GM18861 (cell line): ENCODE results near the gene TTC39A.
"Not testable (repeated sequence)": the region's sequence is repeated elsewhere in the genome, so short reads cannot be mapped to it uniquely, and the experiment has no call there.

Experiments
- ATAC-seq: cut with Tn5 transposase; IDR thresholded peaks from one replicate; pipeline ENCODE4 v1.9.1; 2021; ENCODE audit not compliant: unreplicated experiment

Gene TTC39A

GRCh38 chr1:51268634-51269033 lies 61.7 kb downstream of the TTC39A start:
- peak; percentile 13 for ATAC-seq

DNA sequence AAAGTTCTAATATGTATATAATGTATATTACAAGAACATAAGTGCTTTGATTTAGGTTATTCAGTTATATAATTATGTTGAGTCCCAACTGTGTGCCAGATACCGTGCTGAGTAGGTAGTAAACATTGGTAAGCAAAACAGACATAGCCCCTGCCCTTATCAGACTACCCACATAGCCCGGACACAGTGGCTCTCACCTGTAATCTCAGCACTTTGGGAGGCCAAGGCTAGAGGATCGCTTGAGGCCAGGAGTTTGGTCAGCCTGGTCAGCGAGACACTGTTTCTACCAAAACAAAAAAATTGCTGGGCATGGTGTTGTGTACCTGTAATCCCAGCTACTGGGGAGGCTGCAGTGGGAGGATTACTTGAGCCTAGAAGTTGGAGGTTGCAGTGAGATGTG lies 63.6 kb downstream of the TTC39A start:
- no peak for ATAC-seq

- ATAC-seq: no peak
Observed at GRCh38 chr1:51266181-51266580, 64.2 kb downstream of the TTC39A start.

DNA sequence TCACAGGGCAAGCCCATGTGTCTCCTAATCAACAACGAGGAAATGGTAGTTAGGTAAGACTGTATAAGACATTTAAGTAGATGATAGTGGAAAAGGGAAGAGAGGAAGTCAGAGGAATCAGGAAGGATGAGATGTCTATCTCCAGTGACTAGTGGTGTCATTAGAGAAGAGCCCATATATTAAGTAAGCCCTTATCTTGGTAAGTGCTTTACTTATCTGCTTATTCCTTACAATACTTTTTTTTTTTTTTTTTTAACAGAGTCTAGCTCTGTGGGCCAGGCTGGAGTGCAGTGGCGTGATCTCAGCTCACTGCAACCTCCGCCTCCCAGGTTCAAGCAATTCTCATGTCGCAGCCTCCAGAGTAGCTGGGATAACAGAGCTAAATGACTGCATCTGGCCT lies 64.7 kb downstream of the TTC39A start:
- no peak for ATAC-seq

DNA sequence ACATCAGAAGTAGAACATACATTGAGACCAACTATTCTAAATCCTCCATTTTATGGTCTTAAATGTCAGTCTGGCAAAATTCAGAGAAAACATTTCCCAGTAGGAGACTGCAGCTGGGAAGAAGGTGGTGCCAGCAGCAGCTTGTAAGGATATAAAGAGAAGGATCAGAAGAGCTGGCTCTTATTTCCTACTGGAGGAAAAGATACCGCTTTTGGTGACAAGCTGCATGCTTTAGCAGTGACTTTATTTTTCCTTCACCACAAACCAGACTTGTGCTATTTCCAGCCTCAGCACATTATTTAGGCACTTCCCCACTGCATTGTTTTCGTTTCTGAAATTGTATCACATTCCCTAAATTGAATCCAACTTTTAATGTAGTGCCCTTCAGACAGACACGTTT lies 65.9 kb downstream of the TTC39A start:
- ATAC-seq: no peak

- no peak for ATAC-seq
Observed at GRCh38 chr1:51263147-51263877, 67.0 kb downstream of the TTC39A start.

DNA sequence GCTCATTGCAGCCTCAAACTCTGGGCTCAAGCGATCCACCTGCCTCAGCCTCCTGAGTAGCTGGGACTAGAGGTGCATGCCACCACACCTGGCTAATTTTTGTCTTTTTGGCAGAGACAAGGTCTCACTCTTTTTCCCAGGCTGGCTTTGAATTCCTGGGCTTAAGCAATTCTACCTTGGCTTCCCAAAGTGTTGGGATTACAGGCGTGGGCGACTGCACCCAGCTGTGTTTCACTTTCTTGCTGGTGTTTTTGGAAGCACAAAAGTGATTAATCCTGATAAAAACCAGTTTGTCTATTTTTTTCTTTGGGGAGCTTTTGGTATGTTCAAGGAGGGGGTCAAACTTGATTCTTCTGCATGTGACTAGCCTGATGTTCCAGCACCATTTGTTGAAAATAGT lies 75.0 kb downstream of the TTC39A start:
- no peak for ATAC-seq

DNA sequence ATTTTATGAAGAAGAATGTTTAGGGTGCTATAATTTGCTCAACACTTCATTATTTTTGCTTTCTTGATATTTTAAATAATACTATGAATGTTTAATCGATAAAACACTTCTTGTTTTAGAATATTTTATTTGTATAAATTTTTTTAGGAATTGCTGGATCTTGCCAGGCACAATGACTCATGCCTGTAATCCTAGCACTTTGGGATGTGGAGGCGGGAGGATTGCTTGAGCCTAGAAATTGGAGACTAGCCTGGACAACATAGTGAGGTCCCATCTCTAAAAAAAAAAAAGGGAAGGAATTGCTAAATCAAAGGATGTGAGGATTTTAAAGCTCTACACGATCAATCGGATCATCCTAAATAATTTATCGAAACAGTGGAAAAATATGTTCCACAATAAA lies 76.7 kb downstream of the TTC39A start:
- no peak for ATAC-seq

GRCh38 chr1:51252366-51252765 lies 78.0 kb downstream of the TTC39A start:
- ATAC-seq: no peak

GRCh38 chr1:51251165-51251564 lies 79.2 kb downstream of the TTC39A start:
- ATAC-seq: not testable (repeated sequence)

DNA sequence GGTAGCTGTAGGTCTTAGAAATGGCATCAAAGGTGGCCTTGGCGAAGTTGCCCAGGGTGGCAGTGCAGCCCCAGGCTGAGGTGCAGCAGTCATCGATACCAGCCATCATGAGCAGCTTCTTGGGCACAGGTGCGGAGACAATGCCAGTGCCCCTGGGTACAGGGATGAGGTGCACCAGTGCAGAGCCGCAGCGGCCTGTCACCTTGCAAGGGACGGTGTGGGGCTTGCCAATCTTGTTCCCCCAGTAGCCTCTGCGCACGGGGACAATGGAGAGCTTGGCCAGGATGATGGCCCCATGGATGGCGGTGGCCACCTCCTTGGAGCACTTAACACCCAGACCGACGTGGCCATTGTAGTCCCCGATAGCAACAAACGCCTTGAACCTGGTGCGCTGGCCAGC lies 79.6 kb downstream of the TTC39A start:
- ATAC-seq: not testable (repeated sequence)

GRCh38 chr1:51249445-51249844 lies 80.9 kb downstream of the TTC39A start:
- ATAC-seq: no peak

DNA sequence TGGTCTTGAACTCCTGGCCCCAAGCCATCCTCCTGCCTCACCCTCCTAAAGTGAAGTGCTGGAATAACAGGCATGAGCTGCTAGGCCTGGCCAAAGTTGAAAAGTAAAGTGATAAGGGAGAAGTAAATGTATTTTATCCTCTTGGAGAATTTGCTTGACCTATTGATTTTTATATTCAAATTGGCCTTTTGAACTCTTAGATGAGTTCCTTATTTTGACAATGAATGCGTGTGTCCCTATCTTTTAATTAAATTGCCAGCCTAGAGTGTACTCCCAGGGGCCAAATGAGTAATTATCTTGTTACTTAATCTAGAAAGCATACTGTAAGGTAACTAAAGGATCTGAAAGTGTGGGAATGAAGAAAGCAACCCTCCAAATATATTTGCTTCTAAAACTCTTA lies 82.9 kb downstream of the TTC39A start:
- no peak for ATAC-seq

DNA sequence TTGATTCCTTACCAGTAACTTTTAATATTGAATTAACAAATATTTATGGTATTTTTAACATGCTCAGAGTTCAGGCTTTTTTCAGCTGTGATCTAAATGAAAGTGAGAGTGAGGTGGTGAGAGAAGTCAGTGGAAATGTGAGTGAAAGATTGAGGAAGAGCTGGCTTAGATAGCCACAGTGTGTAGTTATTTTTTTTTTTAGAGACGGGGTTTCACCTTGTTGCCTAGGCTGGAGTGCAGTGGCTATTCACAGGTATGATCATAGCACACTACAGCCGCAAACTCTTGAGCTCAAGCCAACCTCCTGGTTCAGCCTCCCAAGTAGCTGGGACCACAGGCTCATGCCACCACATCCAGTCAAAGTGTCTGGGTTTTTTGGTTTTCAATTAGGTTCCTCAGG lies 83.3 kb downstream of the TTC39A start:
- ATAC-seq: no peak

- no peak for ATAC-seq
Observed at GRCh38 chr1:51242546-51242945, 87.8 kb downstream of the TTC39A start.

DNA sequence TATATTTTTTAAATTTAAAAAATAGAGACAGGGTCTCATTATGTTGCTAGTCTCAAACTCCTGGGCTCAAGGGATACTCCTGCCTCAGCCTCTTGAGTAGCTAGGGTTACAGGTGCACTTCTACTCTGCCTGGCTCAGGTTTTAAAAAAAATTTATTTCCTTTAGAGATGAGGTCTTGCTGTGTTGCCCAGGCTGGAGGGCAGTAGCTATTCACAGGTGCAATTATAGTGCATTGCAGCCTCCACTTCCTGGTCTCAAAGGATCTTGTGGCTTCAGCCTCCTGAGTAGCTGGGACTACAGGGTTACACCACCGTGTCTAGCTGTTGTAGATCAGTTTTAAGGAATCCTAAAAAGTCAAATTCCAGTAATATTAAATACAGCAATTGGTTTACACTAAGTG lies 89.2 kb downstream of the TTC39A start:
- no peak for ATAC-seq

DNA sequence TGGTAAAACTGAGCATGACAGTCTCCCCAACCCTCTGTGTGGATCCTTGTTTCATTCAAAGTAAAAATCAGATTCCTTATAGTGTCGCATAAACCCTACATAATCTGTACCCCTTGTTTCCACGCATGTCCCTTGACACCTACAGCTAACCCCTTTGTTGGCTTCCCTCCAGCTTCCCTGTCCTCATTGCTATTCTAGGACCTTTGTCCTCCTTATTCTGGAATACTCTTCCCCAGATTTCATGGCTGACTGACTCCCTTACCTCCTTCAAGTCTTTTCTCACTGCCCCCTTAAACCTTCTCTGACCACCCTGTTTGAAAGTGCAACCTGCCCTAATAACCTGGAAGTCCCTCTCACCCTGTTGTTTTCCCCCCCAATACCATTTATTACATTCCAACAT lies 90.3 kb downstream of the TTC39A start:
- ATAC-seq: no peak

DNA sequence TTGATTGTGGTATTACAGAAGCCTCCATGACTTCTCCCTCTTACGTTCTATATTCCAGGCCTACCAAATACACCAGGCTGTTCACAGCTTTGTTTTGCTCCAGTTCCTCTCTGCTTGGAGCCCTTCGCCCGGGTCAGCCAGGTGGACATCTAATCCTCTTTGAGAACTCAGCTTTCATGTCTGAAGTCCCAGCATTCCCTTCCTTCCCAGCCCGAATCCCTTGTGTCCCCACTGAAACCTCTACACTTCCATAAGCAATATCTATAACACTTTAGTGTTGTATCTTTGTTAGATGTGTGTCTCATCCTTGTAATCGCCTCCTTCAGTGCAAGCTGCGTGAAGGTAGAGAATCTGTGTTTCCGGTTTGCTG lies 92.3 kb downstream of the TTC39A start:
- ATAC-seq: no peak

DNA sequence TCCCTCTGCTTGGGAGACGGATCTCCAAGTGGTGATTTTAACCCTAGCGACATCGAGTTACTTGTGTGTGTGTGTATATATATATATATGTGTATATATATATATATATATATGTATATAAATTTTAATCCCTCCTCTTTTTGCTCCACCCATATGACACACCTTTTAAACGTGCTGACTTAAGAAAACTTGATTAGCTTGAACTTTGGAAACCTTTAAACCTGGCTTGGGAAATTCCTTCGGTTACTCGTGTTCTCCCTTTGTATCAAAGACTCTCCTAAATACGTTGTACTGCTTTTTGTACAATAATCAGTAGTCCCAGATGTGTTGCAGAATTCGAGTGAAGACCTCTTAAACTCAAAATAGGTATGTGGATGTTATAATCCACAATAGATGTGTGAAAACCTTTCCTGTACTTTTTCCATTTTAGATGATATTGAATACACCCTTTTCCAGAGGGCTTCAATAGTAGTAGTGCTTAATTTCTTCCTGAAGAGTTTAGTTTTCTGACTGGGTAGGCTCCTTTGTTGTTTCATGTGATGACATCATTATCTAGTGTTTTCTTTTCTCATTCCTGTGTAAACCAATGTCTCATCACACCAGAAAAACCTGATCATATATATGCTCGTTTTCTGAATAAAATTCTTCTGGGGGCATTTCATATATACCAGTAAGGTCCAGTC lies 92.9 kb downstream of the TTC39A start:
- ATAC-seq: no peak
